NCI-H446 treated with DMSO at 0.1 percent for 48 hours (cell line): ENCODE data around the gene MUTYH.

ENCODE experiments used
- DNase-seq: peaks from one replicate; lab custom pipeline; 2025; lab: John Stamatoyannopoulos, UW

MUTYH gene

DNA sequence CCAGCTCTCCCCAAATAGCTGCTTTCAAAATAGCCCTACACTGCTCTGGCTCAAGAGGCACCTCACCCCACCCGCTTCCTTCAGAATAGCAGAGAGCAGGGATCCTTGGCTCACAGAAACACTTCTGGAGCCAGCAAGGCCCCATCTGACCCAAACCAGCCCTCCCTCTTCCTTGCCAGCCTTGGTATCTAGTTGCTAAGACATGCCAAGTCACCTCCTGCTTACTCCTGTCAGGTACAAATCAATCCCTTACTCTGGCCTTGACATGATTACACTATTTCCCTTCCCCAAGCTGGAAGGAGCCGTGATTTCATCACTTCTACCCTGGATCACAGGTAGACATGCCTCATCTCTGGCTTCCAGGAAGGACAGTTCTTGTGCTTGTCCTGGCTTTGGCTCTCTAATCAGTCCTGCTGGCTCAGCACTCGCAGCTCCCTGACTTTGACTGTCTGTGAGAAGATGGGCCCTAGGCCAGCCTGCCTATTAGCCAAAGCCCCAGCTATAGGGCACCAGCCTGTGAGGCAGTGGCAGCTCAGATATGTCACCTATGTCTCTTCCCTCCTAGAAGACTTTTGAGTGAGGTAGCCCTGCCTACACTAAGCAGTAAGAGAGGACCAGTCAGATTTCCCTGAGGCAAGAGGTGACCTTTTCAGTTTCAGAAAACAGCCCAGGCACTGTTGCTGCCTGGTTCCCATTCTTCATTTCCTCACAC is 8.9 kb upstream of the MUTYH start:
- DNase-seq, result peak; percentile 17

DNA sequence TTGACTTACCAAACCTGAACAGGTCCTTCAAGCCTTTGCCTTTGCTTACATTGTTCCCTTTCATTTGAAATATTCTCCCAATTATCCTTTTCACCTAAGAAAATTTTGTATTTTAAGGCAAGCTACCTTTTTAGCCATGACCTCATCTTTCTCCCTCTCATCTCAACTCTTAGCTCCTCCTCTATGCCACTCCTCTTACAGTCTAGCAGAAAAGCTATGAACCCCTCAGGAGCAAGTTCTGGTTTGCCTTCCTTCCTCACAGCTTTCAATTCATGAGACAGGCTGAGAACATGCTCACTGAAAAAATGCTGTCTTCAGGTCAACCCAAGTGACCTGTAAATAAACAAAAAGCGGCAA is 8.3 kb upstream of the MUTYH start:
- DNase-seq, result no peak

DNA sequence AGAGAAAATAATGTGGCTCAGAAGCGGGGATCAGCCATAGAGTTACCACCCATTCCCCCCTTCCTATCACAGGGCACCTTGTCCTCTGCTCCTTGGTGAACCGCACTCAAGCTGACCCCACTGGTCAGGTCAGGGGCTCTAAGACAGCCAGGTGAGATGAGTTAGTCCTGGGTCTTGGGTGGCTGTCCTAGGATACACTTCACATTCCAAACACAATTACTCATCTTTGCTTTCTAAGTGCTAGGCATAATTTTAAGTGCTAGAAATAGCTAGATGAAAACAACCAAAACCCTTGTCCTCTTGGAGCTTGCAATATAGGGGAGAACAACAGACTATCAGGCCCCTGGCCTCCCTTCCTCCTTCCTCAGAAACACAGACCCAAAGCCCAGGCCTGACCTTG is 7.8 kb upstream of the MUTYH start:
- no peak for DNase-seq

DNA sequence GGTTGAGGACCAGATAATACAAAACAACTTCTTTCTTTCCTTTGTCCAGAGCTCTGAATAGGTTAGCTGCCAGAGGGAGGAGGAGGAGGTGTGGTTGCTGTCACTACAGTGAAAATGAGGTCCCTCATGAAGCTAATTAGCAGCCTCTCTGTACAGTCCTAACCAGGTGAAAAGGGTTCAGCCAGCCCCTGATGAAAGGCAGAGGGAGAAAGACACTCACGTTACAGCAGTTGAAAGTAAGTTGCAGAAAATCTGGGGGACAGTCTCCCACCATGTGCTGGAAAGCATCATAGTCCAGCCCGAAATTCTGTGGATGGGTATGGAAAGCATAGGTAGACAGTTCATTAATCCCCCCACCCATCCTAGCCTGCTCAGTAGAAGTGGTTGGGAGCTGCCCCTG is 6.2 kb upstream of the MUTYH start:
- DNase-seq, result no peak

DNA sequence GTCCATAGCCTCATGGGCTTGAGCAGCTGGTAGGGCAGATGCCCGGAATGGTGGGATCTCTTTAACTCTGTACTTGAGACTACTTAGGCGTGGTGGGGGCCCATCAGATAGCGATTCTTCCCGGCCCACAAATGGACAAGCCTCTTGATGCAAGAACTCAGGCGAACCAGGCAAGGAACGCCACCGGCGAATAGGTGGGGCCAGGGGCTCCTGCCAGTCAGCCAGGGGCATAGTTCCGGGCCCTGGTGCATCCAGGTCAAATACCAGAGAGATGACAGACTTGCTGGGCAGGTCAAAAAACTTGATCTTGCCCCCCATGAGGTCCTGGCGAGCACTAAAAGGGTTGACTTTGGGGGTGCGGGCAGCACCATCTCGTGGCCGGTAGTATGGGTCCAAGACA is 4.8 kb upstream of the MUTYH start:
- DNase-seq, result no peak

DNA sequence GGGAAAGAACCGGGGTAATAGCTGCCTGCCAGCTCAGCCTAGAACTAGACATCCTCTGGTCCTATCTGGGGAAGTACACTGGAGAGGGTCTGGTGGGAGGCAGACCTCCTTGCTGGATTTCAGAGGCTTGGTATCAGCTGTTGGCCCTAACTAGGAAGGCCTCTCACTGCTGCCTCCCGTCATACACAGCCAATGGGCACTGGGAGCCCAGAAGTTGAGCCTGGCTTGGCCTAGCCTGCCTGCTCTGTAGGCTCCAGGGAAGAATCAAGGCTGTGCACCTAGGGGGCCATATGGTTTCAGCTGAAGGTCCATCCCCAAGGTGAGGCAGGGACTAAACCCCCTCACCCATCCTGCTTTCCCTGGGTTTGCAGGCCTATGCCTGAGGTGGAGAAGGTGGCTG is 4.3 kb upstream of the MUTYH start:
- DNase-seq, result no peak

DNA sequence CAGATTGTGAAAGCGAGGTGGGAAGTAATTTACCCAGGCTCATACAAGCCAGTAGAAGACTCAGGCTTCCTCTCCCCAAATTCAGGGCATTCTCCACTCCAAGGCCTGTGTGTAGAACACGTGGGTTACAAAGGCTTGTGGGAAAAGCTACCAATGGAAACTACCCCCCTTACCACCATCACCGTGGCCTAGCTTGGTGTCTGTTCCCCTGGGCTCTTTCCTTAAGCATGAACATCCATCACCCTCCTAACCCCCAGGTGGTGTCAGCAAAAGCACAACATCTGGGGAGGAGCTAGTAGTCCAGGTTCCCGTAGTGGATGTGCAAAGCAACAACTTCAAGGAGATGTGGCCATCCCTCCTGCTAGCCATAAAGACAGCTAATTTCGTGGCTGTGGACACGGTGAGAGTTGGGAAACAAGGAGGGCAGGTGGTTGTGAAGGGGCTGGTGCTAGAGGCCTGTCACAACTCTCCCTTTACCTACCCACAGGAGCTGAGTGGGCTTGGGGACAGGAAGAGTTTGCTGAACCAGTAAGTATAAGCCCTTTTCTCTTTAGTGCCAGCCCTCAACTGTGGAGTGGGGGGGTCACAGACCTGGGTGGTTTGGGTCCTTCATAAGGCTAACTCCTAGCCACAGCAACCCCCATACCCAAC is 701 bp upstream of the MUTYH start:
- peak; percentile 20 for DNase-seq

DNA sequence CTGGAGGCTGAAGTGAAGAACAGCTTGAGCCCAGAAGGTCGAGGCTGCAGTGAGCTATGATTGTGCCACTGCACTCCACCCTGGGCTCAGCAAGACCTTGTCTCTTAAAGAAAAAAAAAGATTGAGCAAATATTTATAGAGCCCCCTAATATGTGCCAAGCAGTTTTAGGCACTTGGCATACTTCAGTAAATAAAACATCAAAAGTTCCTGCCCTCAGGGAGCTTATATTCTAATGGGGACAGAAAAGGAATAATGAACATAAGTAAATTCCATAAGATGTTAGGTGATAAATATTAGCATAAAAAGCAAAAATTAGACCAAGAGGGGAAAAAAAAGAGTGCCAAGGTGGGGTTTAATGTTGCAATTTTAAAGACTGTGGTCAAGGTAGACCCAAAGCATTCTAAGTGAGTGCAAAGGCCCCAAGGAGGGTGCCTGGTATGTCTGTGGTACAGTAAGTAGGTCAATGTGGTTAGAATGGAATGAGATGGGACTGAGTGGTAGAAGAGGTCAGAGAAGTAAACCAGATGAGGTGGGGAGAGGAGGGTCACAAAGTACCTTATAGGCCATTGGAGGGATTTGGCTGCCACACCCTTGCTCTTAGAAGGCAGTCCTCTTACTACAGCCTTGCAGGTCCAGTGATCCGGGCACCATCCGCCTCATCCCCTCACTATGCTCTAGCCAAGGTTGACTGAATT is 2.5 kb downstream of the MUTYH start:
- no peak for DNase-seq

DNA sequence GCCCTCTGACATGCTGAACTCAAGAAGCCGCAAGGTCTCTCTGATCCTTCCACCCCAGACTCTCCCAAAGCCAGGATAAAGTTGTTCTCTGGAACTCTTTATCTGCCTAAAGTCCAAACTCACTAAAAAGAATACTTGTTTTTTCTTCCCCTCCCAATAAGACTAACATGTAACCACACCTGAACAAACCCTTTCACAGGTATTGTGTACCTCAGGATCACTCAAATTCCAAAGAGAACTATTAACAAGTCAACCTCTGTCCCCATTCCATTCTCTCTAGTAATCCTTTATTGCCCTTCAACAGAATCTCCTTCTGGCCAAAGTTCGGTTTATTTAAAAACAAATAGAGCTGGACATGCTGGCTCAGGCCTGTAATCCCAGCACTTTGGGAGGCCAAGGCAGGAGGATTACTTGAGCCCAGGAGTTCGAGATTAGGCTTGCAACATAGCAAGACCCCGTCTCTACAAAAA is 4.3 kb downstream of the MUTYH start:
- no peak for DNase-seq

DNA sequence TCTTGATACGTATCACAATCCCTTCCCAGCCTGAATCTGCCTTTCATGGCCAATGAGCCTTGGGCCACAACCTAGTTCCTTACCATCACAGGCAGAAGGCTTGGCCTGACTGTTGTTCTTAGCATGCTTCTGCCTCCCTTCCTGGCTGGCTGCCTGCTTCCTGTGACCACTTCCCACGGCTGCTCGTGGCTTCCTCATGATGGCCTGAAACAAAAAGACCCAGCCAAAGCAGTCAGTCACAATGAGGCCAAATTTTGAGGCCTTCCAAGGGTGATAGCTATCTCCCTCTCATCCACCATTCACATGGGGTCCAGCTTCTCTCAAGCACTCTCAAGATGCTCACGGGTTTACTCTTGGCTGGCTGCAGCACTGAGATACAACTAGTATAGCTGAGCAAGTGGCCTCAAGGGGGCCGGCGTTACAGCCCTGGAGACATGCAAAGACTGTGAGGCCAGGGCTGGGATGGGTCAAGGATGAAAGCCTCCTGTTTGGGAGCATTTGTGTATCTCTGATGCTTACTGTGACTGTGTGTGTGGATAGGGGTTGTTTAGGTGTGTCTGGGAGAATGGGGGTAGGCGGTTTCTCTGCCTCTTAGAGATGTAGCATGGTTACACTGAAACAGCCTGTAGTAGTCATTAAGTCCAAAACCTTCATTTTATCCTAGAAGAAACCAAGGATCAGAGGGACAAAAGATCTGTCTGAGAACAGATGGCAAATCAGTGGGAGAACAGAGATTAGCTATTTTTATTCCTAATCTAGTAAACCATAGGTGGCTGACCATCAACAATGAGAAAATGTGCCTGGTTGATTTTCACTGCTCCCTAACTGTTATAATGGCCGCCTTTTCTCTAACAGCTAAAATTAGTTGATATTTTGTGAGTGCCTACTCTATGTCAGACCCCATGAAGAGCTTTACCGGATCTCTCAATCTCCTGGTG is 5.7 kb downstream of the MUTYH start:
- DNase-seq, result no peak

DNA sequence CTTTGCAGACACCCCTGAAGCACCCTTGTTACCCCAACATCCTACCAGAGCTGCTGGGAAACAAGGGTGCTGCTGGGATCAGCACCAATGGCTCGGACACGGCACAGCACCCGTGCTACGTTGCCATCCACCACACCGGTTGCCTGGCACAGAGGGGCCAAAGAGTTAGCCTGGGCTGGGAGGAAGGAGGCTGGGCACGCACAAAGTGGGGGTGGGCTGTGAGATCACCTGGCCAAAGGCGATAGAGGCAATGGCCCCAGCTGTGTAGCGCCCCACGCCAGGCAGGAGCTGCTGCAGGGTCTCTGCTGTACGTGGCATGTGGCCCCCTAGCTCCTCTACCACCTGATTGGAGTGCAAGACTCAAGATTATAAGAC is 7.9 kb downstream of the MUTYH start:
- no peak for DNase-seq

DNA sequence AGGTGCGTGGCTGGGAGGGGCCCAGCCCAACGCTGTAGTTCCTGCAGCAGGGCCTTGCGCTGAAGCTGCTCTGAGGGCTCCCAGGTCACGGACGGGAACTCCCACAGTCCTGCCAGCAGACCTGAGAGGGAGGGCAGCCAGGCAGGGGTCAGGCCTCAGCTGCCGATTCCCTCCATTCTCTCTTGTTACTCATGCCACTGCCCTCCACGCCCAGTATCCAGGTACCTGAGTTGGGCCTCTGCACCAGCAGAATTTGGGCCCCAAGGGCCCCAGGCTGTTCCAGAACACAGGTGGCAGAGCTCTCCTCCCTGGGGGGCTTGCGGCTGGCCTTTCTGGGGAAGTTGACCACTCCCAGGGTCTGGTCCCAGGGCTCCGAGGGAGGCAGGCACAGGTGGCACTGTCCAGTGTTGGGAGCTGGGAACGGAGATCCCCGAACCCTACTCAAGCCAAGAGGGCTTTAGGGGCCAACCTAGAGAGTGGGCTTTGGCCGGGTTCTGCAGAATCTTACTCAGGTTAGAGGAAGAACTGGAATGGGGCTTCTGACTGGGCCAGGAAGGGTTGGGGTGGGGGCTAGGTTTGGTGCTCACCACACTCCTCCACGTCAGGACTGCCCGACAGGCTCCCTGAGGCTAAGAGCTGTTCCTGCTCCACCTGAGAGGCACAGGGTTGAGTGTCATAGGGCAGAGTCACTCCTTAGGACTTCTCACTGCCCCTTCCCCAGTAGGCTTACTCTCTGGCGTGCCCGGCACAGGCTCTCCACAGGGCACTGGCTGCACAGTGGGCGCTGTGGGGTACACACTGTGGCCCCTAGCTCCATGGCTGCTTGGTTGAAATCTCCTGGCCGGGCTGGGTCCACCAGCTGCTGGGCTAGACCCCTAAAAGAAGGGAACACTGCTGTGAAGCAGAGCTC is 8.5 kb downstream of the MUTYH start:
- DNase-seq, result no peak

DNA sequence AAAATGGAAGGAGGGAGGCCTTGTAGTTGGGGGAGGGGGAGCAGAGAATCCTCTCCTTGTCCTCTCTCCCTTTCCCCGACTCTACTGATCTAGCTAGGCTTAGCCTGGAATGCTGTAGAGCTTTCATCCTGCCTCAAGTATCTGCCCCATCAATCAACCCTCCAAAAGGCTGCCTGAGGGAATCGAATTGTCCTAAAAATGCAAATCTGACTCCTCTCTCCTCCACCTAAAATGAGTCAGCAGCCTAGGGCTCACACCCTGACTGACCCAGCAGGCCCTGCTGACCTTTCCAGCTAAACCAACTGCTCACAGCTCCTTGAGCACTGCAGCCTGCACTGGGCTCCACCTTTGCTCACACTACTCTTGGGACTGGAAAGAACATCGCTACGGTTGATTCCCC is 10.8 kb downstream of the MUTYH start:
- no peak for DNase-seq

DNA sequence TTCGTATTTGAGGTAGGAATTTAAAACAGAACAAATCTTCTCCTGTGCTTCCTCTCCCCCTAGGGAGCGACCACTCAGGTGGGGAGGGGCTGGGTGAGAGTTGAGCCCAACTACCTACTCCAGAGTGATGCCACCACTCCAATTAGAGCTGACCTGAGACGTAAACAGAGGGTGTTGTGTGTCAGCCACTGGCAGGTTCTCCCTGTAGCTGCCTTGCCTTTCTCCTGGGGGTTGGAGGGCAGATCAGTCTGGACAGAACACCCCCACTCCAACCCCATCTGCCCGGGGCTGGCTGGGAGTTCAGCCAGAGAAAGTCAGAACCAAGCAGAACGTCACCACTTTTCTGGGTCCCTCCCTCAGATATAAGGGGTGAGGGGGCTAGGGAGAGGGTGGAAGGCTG is 11.6 kb downstream of the MUTYH start:
- DNase-seq, result no peak

DNA sequence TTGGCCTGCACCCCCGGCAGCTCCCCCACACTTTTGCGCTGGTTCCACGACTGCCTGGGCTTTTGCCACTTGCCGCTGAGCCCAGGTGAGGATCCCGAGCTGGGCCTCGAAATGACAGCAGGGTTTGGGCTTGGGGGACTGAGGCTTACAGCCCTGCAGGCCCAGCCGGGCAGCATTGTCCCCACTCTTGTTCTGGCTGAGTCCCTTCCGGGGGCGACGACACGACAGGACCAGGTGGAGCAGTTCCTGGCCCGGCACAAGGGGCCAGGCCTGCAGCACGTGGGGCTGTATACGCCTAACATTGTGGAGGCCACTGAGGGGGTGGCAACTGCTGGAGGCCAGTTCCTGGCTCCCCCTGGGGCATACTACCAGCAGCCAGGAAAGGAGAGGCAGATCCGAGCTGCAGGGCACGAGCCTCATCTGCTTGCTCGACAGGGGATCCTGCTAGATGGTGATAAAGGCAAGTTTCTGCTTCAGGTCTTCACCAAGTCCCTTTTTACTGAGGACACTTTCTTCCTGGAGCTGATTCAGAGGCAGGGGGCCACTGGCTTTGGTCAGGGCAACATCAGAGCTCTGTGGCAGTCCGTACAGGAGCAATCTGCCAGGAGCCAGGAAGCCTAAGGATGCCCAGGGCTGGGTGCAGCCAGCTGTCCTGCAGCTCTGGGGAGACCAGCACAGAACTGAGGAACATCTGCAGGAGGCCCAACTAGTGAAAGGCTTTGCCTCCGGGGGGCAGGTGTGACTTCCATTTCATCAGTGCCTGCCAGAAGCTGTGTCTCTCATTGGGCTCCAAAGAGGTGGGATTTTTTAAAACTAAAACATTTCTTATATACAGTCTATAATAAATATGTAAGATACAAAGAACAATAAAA is 12.4 kb downstream of the MUTYH start:
- no peak for DNase-seq

DNA sequence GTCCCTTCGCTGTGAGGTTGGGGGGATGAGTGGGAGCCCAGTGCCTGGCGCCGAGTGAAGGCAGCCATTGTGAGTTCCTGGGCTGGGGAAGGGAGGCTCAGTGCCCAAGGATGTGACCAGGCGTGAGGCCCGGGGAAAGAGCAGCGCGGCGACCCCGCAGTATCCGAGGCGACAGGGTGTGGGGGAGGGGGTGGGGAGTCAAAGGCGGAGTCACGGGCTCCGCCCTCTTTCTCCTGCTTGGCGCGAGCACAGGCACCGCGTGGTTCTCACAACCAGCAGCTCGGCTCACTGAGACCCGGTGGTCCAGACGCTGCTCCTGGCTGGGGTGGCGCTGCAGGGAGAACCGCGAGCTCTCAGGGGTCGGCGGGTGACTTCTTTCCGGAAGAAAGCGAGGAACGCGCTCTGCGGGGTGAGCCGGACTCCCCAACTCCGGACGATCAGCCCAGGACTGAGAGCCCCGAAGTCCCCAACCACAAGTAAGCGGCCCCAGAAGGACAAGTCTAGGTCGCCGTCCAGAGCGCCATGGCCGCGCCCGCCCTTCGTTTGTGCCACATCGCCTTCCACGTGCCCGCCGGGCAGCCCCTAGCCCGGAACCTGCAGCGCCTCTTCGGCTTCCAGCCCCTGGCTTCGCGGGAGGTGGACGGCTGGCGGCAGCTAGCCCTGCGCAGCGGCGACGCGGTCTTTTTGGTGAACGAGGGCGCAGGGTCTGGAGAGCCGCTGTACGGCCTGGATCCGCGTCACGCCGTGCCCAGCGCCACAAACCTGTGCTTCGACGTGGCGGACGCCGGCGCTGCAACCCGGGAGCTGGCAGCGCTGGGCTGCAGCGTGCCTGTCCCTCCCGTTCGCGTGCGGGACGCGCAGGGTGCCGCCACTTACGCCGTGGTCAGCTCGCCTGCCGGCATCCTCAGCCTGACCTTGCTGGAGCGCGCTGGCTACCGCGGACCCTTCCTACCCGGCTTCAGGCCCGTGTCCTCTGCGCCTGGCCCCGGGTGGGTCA is 13.3 kb downstream of the MUTYH start, which contains the start of gene HPDL:
Gene HPDL (plus strand): TSS at position 269 of the 997 bp plus-strand sequence. CDS start 254 bp downstream, at position 523.
- DNase-seq, result peak; percentile 66

DNA sequence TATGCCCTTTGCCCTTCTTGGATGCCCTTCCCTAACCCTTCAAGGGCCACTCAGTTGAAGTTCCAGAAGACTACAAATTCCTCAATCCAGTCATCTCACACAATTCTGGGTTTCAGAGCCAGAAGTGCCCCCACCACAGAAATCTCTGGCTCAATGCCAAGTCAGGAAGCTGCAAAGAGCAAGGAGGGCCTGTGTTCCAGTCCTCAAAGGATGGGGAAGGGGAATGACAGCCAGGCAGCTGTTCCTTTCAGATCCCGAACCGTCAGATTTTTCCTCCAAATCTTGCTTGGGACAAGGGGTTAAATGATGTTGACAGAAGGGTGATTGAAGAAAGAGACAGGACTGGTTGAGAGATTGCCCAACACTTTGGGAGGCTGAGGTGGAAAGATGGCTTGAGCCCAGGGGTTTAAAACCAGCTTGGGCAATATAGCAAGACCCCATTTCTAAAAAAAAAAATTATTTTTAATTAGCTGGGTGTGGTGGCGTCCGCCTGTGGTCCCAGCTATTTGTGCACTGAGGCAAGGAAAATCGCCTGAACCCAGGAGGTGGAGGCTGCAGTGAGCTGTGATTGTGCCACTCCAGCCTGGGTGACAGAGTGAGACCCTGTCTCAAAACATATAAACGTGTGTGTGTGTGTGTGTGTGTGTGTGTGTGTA is 14.3 kb downstream of the MUTYH start:
- DNase-seq, result no peak

DNA sequence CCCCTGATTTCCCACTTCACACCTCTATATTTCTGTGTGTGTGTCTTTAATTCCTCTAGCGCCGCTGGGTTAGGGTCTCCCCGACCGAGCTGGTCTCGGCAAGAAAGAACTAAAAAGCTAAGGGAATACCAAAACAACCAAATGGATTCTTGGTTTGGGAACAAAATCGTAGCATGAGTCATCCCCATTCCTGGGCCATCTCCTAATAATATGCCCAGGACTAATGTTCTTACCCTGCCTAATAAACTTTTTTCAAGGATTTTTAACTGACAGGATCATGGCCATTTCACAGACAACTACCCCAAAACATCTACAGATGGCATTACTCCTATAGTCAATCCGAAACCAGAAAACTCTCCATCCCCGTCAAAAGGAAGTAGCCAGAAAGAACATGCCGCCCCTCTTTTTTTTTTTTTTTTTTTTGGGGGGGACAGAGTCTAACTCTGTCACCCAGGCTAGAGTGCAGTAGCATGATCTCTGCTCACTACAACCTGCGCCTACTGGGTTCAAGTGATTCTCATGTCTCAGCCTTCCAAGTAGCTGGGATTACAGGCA is 17.7 kb downstream of the MUTYH start:
- no peak for DNase-seq
